Diencephalon (tissue), 1 donor: ENCODE data around the gene PACSIN3. TPM values are rescaled to one million over a fixed set of nuclear protein-coding genes. Genes with fewer than 3 reads are reported as not detected.

ENCODE experiments used
- small RNA-seq: library from RNA; depleted of rRNA; stranded (forward); fragments of <200 nt; gene quantifications from one replicate; pipeline ENCODE3, GENCODE V24; 2014
- total RNA-seq: library from RNA; depleted of rRNA; stranded (reverse); fragments of >200 nt; gene quantifications from one replicate; pipeline ENCODE4 v1.2.3, GENCODE V29; 2014

Gene PACSIN3
- 3.5 TPM for total RNA-seq

DNA sequence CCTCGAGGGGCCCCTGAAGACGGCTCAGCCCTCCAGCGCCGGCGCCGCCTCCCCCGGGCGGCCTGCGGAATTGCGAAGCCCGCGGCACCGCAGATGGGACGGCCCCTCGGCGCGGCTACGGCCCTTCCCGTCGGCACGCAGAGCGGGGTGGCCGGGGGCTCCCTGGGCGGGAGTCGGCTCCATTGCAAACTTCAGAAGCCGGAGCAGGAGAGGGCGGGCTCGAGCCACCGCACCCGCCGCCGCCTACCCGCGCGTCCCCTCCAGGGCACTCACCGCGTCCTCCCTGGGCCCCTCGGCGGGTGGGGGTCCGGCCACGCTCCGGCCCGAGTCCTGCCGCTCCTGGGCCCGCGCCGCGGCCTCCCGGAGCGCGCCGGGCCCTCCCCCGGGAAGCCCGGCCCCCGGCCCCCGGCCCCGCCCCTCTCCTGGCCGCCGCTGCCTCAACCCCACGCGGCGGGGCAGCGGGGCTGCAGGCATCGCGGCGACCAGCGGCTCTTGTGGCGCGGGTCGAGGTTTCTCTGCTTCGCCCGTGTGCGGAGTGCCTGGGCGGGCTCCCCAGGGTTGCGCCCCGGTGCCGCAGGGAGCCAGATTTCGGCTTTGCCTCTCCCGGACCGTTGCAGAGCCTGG is at the start of gene PACSIN3:
TSS of gene PACSIN3 (minus strand) at position 359 of the 624 bp plus-strand sequence. CDS start 3,707 bp downstream, outside the sequence.

DNA sequence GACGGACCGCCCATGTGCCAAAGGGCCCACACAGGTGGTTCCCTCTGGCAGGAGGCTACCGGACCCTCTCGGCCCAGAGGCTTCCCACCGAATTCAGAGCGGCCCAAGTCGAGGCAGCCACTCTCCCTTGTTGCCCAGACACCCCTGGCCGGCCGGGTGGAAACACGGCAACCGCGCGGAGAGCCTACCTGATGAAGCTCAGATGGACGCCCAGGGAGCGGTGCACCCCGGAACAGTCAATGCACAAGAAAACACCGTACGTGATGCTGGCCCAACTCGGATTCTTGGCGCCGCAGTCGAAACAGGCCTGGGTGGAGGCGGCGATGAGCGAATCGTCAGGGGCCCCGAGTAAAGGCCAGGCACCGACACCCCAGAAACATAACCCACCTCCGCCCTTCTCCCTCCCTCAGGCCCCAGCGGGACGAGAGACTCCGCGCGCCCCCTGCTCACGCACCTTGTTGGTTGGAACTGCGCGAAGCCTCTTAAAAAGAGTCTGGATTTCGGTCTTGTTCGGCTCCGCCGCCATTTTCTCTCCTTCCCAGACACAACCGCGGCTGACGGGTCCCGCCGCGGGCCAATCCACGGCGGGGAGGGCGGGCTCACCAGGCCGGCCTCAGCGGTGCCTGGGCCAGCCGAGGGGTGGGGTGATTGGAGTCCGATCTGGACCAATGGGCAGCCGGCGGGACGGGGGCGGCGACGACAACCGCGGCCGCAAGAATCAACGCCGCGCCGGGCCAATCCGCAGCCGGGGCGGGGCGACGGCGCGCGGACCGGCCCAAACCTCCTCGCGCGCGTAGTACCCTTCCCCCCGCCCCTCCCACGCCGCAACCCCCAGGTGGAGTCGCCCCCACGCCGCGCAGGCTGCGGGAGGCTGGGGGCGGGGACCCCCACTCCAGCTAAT is 9.7 kb downstream of the PACSIN3 start, which contains the start of gene ARFGAP2:
TSS of gene ARFGAP2 (minus strand) at position 552 of the 901 bp plus-strand sequence. CDS start at position 526, 26 bp downstream.

Small RNA genes within 50 kb of the gene (small RNA-seq; reads per million reads assigned to genes)
- gene MIR6745, result not detected

Other genes starting within 250 kb of the PACSIN3 start
- 78.7 TPM for gene CSTPP1, start 249.7 kb downstream of the PACSIN3 start, total RNA-seq
- 117 TPM for gene ARFGAP2, start 9.6 kb downstream of the PACSIN3 start, total RNA-seq
- 3.7 TPM for gene DDB2, start 28.5 kb upstream of the PACSIN3 start, total RNA-seq
- gene ACP2, start 62.4 kb upstream of the PACSIN3 start, total RNA-seq, result 43.1 TPM
- 11.5 TPM for gene NR1H3, start 71.6 kb upstream of the PACSIN3 start, total RNA-seq
- gene MADD, start 83.7 kb upstream of the PACSIN3 start, total RNA-seq, result 89.0 TPM
- not detected for gene MYBPC3, start 166.3 kb upstream of the PACSIN3 start, total RNA-seq
- gene SPI1, start 192.1 kb upstream of the PACSIN3 start, total RNA-seq, result 1.8 TPM
- 12.5 TPM for gene SLC39A13, start 222.2 kb upstream of the PACSIN3 start, total RNA-seq
- 108 TPM for gene PSMC3, start 240.0 kb upstream of the PACSIN3 start, total RNA-seq